PC-3 (cell line): Measurements from ENCODE around the gene FGD4.

ENCODE experiments used
- CTCF ChIP-seq: fragments of 300-600 bp; sonication (generic); conservative IDR thresholded peaks from 2 replicates; pipeline ENCODE4 v1.5.1; 2017; ENCODE audit warnings: antibody characterized with exemption, low read depth, mild to moderate bottlenecking, low read length
- EZH2 ChIP-seq: fragments of 300-600 bp; sonication (generic); IDR thresholded peaks from one replicate; pipeline ENCODE4 v1.6.1; 2017; ENCODE audit warnings: antibody characterized with exemption, mild to moderate bottlenecking, low read length; ENCODE audit not compliant: unreplicated experiment

GRCh38 chr12:32512910-32513309 lies 113.6 kb downstream of the FGD4 start:
- no peak for TF ChIP-seq CTCF
- TF ChIP-seq EZH2 = no peak
